ENCODE measurements around the gene ARL16.

Gene ARL16

GRCh38 chr17:81683584-81684441 lies at the start of gene ARL16, which contains the start of gene HGS:
Gene ARL16, minus strand, starts transcription at chr17:81683797. Its CDS starts 44 bp downstream, at chr17:81683753.
Gene HGS, plus strand, starts transcription at chr17:81684011. Its CDS starts 56 bp downstream, at chr17:81684067.
- DNase-seq = peak; percentile 100

- DNase-seq = peak; percentile 93
These were observed 43.9 kb upstream of the ARL16 start for GRCh38 chr17:81727324-81728031.

- DNase-seq = no peak
These were observed 42.4 kb upstream of the ARL16 start for GRCh38 chr17:81726004-81726403.

GRCh38 chr17:81725439-81725838 lies 41.8 kb upstream of the ARL16 start:
- DNase-seq = no peak

GRCh38 chr17:81723651-81724209 lies 40.1 kb upstream of the ARL16 start:
- DNase-seq = no peak

GRCh38 chr17:81722184-81723120 lies 38.9 kb upstream of the ARL16 start:
- no peak for DNase-seq

- no peak for DNase-seq
These were observed 36.9 kb upstream of the ARL16 start for GRCh38 chr17:81720267-81721071.

GRCh38 chr17:81719410-81720266 lies 36.0 kb upstream of the ARL16 start:
- no peak for DNase-seq

- DNase-seq = no peak
These were observed 34.1 kb upstream of the ARL16 start for GRCh38 chr17:81717766-81718089.

- no peak for DNase-seq
These were observed 33.6 kb upstream of the ARL16 start for GRCh38 chr17:81717049-81717765.

- no peak for DNase-seq
These were observed 33.0 kb upstream of the ARL16 start for GRCh38 chr17:81716674-81716996.

- DNase-seq = no peak
These were observed 32.5 kb upstream of the ARL16 start for GRCh38 chr17:81715872-81716673.

GRCh38 chr17:81715107-81715871 lies 31.7 kb upstream of the ARL16 start:
- no peak for DNase-seq

- no peak for DNase-seq
These were observed 31.0 kb upstream of the ARL16 start for GRCh38 chr17:81714412-81715106.

GRCh38 chr17:81713556-81714411 lies 30.2 kb upstream of the ARL16 start:
- DNase-seq = no peak

- DNase-seq = no peak
These were observed 29.5 kb upstream of the ARL16 start for GRCh38 chr17:81713004-81713555.
